ENCODE results near the gene ASPSCR1.
A peak's percentile ranks its signal among the peaks of the same experiment; 100 is the strongest.

Gene ASPSCR1

GRCh38 chr17:82013341-82013740 is 35.9 kb downstream of the ASPSCR1 start:
- DNase-seq (ENCODE audit: low spot score) = no peak

- no peak for DNase-seq (ENCODE audit: low spot score)
Measured at GRCh38 chr17:82013772-82014321, 36.4 kb downstream of the ASPSCR1 start.

GRCh38 chr17:82014432-82014831 is 37.0 kb downstream of the ASPSCR1 start:
- DNase-seq (ENCODE audit: low spot score) = no peak

- no peak for DNase-seq (ENCODE audit: low spot score)
Measured at GRCh38 chr17:82014971-82015310, 37.5 kb downstream of the ASPSCR1 start.

GRCh38 chr17:82015311-82015971 is 38.0 kb downstream of the ASPSCR1 start:
- DNase-seq (ENCODE audit: low spot score) = no peak

GRCh38 chr17:82016061-82016874 is 38.8 kb downstream of the ASPSCR1 start:
- no peak for DNase-seq (ENCODE audit: low spot score)

GRCh38 chr17:82016875-82017459 is 39.5 kb downstream of the ASPSCR1 start:
- DNase-seq (ENCODE audit: low spot score) = no peak

GRCh38 chr17:82017612-82018151 is 40.3 kb downstream of the ASPSCR1 start:
- DNase-seq (ENCODE audit: low spot score) = no peak

GRCh38 chr17:82018152-82018988 is 40.9 kb downstream of the ASPSCR1 start:
- DNase-seq (ENCODE audit: low spot score) = no peak

GRCh38 chr17:82018989-82019689 is 41.7 kb downstream of the ASPSCR1 start:
- no peak for DNase-seq (ENCODE audit: low spot score)

- no peak for DNase-seq (ENCODE audit: low spot score)
Measured at GRCh38 chr17:82019690-82020571, 42.5 kb downstream of the ASPSCR1 start.

GRCh38 chr17:82020572-82021106 is 43.2 kb downstream of the ASPSCR1 start:
- DNase-seq (ENCODE audit: low spot score) = no peak

- DNase-seq (ENCODE audit: low spot score) = no peak
Measured at GRCh38 chr17:82021107-82021899, 43.9 kb downstream of the ASPSCR1 start.

- no peak for DNase-seq (ENCODE audit: low spot score)
Measured at GRCh38 chr17:82021900-82022309, 44.5 kb downstream of the ASPSCR1 start.

- no peak for DNase-seq (ENCODE audit: low spot score)
Measured at GRCh38 chr17:82022310-82022980, 45.0 kb downstream of the ASPSCR1 start, which contains the start of gene CENPX. Gene CENPX (minus strand): TSS chr17:82022878. CDS start chr17:82022861, 17 bp downstream.

GRCh38 chr17:82022981-82023446 is 45.6 kb downstream of the ASPSCR1 start, which contains the start of gene LRRC45:
Gene LRRC45 (plus strand): TSS chr17:82023305. CDS start chr17:82023644, 339 bp downstream.
- peak; percentile 94 for DNase-seq (ENCODE audit: low spot score)

- no peak for DNase-seq (ENCODE audit: low spot score)
Measured at GRCh38 chr17:82023447-82024241, 46.2 kb downstream of the ASPSCR1 start.

All from COLO829 (cell line).